IMR-90 (cell line): ENCODE results near the gene MTUS2. TPM values are rescaled to one million over a fixed set of nuclear protein-coding genes. Genes with fewer than 3 reads are reported as not detected.

ENCODE experiments used
- ATAC-seq: fragments of 200-7000 bp; cut with Tn5 transposase; 2 replicates; pipeline ENCODE4 v1.9.1; 2020; ENCODE audit warnings: low read depth, mild to moderate bottlenecking, moderate library complexity
- BruUV-seq: library from RNA; stranded (reverse); fragments of 400-500 nt; replicated peaks from 2 replicates; lab custom pipeline; 2021; lab: Mats Ljungman, UMichigan
- CTCF ChIA-PET: fragments of 300-600 bp; formaldehyde crosslinking; extraction: SDS; loops from one replicate; lab custom pipeline; 2021; ENCODE audit warnings: antibody characterized with exemption; lab: Yijun Ruan, JAX
- POLR2A ChIA-PET: fragments of 300-600 bp; sonication (Branson Sonifier 250); formaldehyde crosslinking; loops from one replicate; lab custom pipeline; 2022; ENCODE audit warnings: antibody characterized with exemption; ENCODE audit not compliant: unreplicated experiment; lab: Charles Lee
- DNase-seq: peaks from one replicate; pipeline ENCODE4 v3.0.0; 2013
- H2AFZ ChIP-seq: replicated peaks from 2 replicates; pipeline ENCODE3; 2013; ENCODE audit warnings: low read length, mild to moderate bottlenecking; ENCODE audit not compliant: poor library complexity
- H2AK5ac ChIP-seq: 2 replicates; pipeline ENCODE4 v1.6.1; 2013; ENCODE audit warnings: low read depth, low read length, inconsistent platforms
- H2AK9ac ChIP-seq: replicated peaks from 2 replicates; pipeline ENCODE3; 2013; ENCODE audit warnings: mild to moderate bottlenecking, low read depth, low read length, moderate library complexity; ENCODE audit not compliant: poor library complexity
- H2BK120ac ChIP-seq: 2 replicates; pipeline ENCODE4 v1.6.1; 2013; ENCODE audit warnings: low read depth, low read length, inconsistent platforms
- H2BK15ac ChIP-seq: 3 replicates; pipeline ENCODE4 v1.6.1; 2013; ENCODE audit warnings: low read depth, low read length, inconsistent platforms
- H2BK20ac ChIP-seq: 2 replicates; pipeline ENCODE4 v1.6.1; 2013; ENCODE audit warnings: low read depth, mild to moderate bottlenecking, inconsistent platforms, low read length, moderate library complexity
- H2BK5ac ChIP-seq: 2 replicates; pipeline ENCODE4 v1.6.1; 2013; ENCODE audit warnings: mild to moderate bottlenecking, low read depth, low read length, inconsistent platforms; ENCODE audit not compliant: poor library complexity, severe bottlenecking
- H3K14ac ChIP-seq: replicated peaks from 2 replicates; pipeline ENCODE4 v1.6.1; 2013; ENCODE audit warnings: low read depth, low read length, inconsistent platforms
- H3K18ac ChIP-seq: 2 replicates; pipeline ENCODE4 v1.6.1; 2013; ENCODE audit warnings: low read depth, low read length, control low read depth
- H3K23ac ChIP-seq: 2 replicates; pipeline ENCODE4 v1.6.1; 2013; ENCODE audit warnings: low read depth, low read length, inconsistent platforms
- H3K27ac ChIP-seq: 2 replicates; pipeline ENCODE4 v1.5.1; 2013; ENCODE audit warnings: mild to moderate bottlenecking, control low read depth, low read length; ENCODE audit not compliant: insufficient read depth
- H3K27me3 ChIP-seq: 2 replicates; pipeline ENCODE4 v1.6.1; 2013; ENCODE audit warnings: low read length; ENCODE audit not compliant: control insufficient read depth, insufficient read depth
- H3K36me3 ChIP-seq: 2 replicates; pipeline ENCODE4 v1.6.1; 2013; ENCODE audit warnings: low read length, mixed read lengths; ENCODE audit not compliant: control insufficient read depth, insufficient read depth
- H3K4ac ChIP-seq: 2 replicates; pipeline ENCODE4 v1.6.1; 2013; ENCODE audit warnings: low read depth, low read length, inconsistent platforms
- H3K4me1 ChIP-seq: 2 replicates; pipeline ENCODE4 v1.6.1; 2013; ENCODE audit warnings: low read length, mixed read lengths; ENCODE audit not compliant: control insufficient read depth, insufficient read depth
- H3K4me2 ChIP-seq: 2 replicates; pipeline ENCODE4 v1.6.1; 2013; ENCODE audit warnings: low read depth, mild to moderate bottlenecking, control low read depth, low read length, moderate library complexity
- H3K4me3 ChIP-seq: 2 replicates; pipeline ENCODE4 v1.5.1; 2013; ENCODE audit warnings: low read depth, mild to moderate bottlenecking, control low read depth, low read length, moderate library complexity; ENCODE audit not compliant: insufficient read depth
- H3K56ac ChIP-seq: 2 replicates; pipeline ENCODE4 v1.6.1; 2013; ENCODE audit warnings: low read length, inconsistent platforms; ENCODE audit not compliant: insufficient read depth; ENCODE audit errors: extremely low read depth
- H3K79me1 ChIP-seq, 2 experiments: 2 replicates each; pipeline ENCODE4 v1.6.1; 2013; ENCODE audit warnings: low read length in 2 of 2, inconsistent platforms in 1 of 2, low read depth in 1 of 2
- H3K9ac ChIP-seq: 2 replicates; pipeline ENCODE4 v1.6.1; 2013; ENCODE audit warnings: low read depth, low read length, control low read depth
- H3K9me1 ChIP-seq: 2 replicates; pipeline ENCODE4 v1.6.1; 2013; ENCODE audit warnings: low read length, inconsistent platforms; ENCODE audit not compliant: insufficient read depth
- H3K9me3 ChIP-seq: 2 replicates; pipeline ENCODE4 v1.6.1; 2013; ENCODE audit warnings: low read length; ENCODE audit not compliant: control insufficient read depth, insufficient read depth
- H4K20me1 ChIP-seq: 2 replicates; pipeline ENCODE4 v1.6.1; 2013; ENCODE audit warnings: low read length, inconsistent platforms; ENCODE audit not compliant: insufficient read depth
- H4K5ac ChIP-seq: 2 replicates; pipeline ENCODE4 v1.6.1; 2013; ENCODE audit warnings: mild to moderate bottlenecking, low read depth, low read length, control low read depth
- H4K8ac ChIP-seq, 2 experiments: 2 replicates each; pipeline ENCODE4 v1.6.1; 2013; ENCODE audit warnings: low read depth in 2 of 2, low read length in 2 of 2, control low read depth in 1 of 2, inconsistent platforms in 1 of 2
- H4K91ac ChIP-seq: 2 replicates; pipeline ENCODE4 v1.6.1; 2013; ENCODE audit warnings: low read depth, low read length, inconsistent platforms; ENCODE audit not compliant: insufficient read depth
- BHLHE40 ChIP-seq: fragments of 150-350 bp; IDR thresholded peaks from 2 replicates; pipeline ENCODE4 v1.6.1; 2016; ENCODE audit warnings: mild to moderate bottlenecking, low read depth, low read length
- CEBPB ChIP-seq: IDR thresholded peaks from 2 replicates; pipeline ENCODE4 v1.6.1; 2012; ENCODE audit warnings: low read depth, low read length, improper control_type of control experiment
- CHD1 ChIP-seq: IDR thresholded peaks from 2 replicates; pipeline ENCODE4 v1.6.1; 2012; ENCODE audit warnings: low read depth, low read length, improper control_type of control experiment
- MXI1 ChIP-seq: IDR thresholded peaks from 2 replicates; pipeline ENCODE4 v1.6.1; 2012; ENCODE audit warnings: low read depth, mild to moderate bottlenecking, low read length, moderate library complexity, borderline replicate concordance
- NFE2L2 ChIP-seq: fragments of 150-350 bp; IDR thresholded peaks from 2 replicates; pipeline ENCODE4 v1.6.1; 2016; ENCODE audit warnings: low read depth, mild to moderate bottlenecking, low read length
- RAD21 ChIP-seq: IDR thresholded peaks from 2 replicates; pipeline ENCODE4 v1.6.1; 2012; ENCODE audit warnings: low read length, improper control_type of control experiment
- SMC3 ChIP-seq: fragments of 150-350 bp; IDR thresholded peaks from 2 replicates; pipeline ENCODE4 v1.6.1; 2016; ENCODE audit warnings: low read depth, mild to moderate bottlenecking, antibody characterized with exemption, low read length, moderate library complexity
- WGBS, 2 experiments: methylation state at CpG; one replicate each; pipeline versions ENCODE4 v1.1.5 to v1.1.7; 2013; ENCODE audit warnings: missing lambda C conversion rate in 2 of 2; ENCODE audit not compliant: insufficient read length in 1 of 2; ENCODE audit errors: extremely low coverage in 2 of 2; 5-methylcytosine and 5-hydroxymethylcytosine counted together
- dilution Hi-C: fragments of 300-500 bp; cut with HindIII; formaldehyde crosslinking; loops from one replicate; pipeline ENCODE4 v1.14.3; 2018; ENCODE audit warnings: low sequenced_read_pairs; ENCODE audit not compliant: unreplicated experiment
- in situ Hi-C: fragments of 300-500 bp; cut with MboI; formaldehyde crosslinking; loops from 3 replicates; pipeline ENCODE4 v1.14.3; 2019; ENCODE audit warnings: low sequenced_read_pairs, inconsistent platforms, mixed read lengths
- intact Hi-C: fragments of 100-400 bp; cut with micrococcal nuclease; formaldehyde crosslinking; loops from 2 replicates; pipeline ENCODE4 v1.10.0; 2022
- polyA plus RNA-seq, 3 experiments: library from polyadenylated mRNA; depleted of rRNA; stranded (reverse); fragments of >200 nt; gene quantifications; 2 replicates each; pipeline ENCODE4 v1.2.3, GENCODE V29; 2012; ENCODE audit warnings: low replicate concordance in 1 of 3
- total RNA-seq: library from RNA; depleted of rRNA; stranded (reverse); fragments of >200 nt; gene quantifications from 2 replicates; pipeline ENCODE4 v1.2.3, GENCODE V29; 2012
- TF ChIP-seq, protein P1 (sequence below): fragments of 150-350 bp; IDR thresholded peaks from 2 replicates; pipeline ENCODE4 v1.6.1; 2016; ENCODE audit warnings: low read depth, mild to moderate bottlenecking, low read length, moderate library complexity, borderline replicate concordance

MTUS2 gene
- total and polyA plus RNA-seq, 2 of the 4 experiments (the other 2 are of a cell fraction), result under 0.01 to 0.02 TPM

DNA sequence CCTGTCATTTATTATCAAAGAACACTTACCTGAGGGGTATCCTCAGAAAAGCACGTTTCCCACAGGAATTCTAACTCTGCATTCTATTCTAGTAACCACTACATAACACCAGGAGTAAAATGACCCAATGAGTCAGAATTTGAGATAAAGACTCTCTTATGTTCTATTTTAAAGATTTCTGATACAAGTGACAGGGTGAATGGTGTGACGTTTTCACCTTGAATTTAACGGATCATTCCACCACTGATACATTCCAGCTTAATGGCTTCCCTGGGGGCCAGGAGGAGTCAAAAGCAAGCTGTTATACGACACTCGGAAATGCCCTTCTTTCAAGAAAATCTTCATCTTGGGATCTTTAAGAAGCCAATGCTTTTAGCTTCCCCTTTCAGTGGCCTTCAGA lies 720.2 kb downstream of the MTUS2 start:
- intact Hi-C loops (no loop called here), in situ Hi-C loops (no loop called here), dilution Hi-C loops (no loop called here)
- no peak overlapping the region for H3K27ac ChIP-seq
- peaks cover 4% of the 10 kb centered on the region; the same call in 1 of the 2 replicates for H3K4me1 ChIP-seq
- H2BK5ac ChIP-seq, result no peak overlapping the region
- no peak overlapping the region for H2AK9ac ChIP-seq
- DNase-seq, result no peak
- H3K18ac ChIP-seq, result no peak overlapping the region
- H3K23ac ChIP-seq, result no peak overlapping the region
- peaks cover 9% of the 10 kb centered on the region for H3K36me3 ChIP-seq
- H3K4me2 ChIP-seq, result no peak overlapping the region
- H4K8ac ChIP-seq, result no peak overlapping the region
- no CpG with 5 or more reads among the region's 5 CpGs for WGBS, 2 experiments
- no peaks in the 10 kb centered on the region for H3K27me3 ChIP-seq
- H4K20me1 ChIP-seq, result peaks cover 67% of the 10 kb centered on the region
- no peak overlapping the region for H2AK5ac ChIP-seq
- no peak overlapping the region for H2AFZ ChIP-seq
- no peaks in the 10 kb centered on the region for H3K9me3 ChIP-seq
- no peak overlapping the region for H3K9ac ChIP-seq
- ChIA-PET CTCF (no interaction called here), POLR2A (no interaction called here)
- no peak overlapping the region for H4K5ac ChIP-seq
- H3K4me3 ChIP-seq, result no peak overlapping the region
- no peak overlapping the region for H3K14ac ChIP-seq
- ATAC-seq, result no peak
- BruUV-seq, result no TSS peak
- peaks cover 29% of the 10 kb centered on the region for H3K9me1 ChIP-seq
- no peak overlapping the region for H2BK20ac ChIP-seq
- TF ChIP-seq CHD1 (no peak), CEBPB (no peak), NFE2L2 (no peak), SMC3 (no peak), MXI1 (no peak), RAD21 (no peak), BHLHE40 (no peak)
- TF ChIP-seq, protein P1, sequence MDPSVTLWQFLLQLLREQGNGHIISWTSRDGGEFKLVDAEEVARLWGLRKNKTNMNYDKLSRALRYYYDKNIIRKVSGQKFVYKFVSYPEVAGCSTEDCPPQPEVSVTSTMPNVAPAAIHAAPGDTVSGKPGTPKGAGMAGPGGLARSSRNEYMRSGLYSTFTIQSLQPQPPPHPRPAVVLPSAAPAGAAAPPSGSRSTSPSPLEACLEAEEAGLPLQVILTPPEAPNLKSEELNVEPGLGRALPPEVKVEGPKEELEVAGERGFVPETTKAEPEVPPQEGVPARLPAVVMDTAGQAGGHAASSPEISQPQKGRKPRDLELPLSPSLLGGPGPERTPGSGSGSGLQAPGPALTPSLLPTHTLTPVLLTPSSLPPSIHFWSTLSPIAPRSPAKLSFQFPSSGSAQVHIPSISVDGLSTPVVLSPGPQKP, result no peak
- H2BK15ac ChIP-seq, result no peak overlapping the region
- no peak overlapping the region for H3K4ac ChIP-seq
- H4K91ac ChIP-seq, result no peak overlapping the region
- no peak overlapping the region for H3K56ac ChIP-seq
- no peak overlapping the region for H2BK120ac ChIP-seq
- H3K79me1 ChIP-seq, result peaks cover 55 to 88% of the 10 kb centered on the region in 2 experiments
